ENCODE measurements around the gene ASTN2.

- TF ChIP-seq CTCF (IDR thresholded peaks at IDR 0.05) (no peak), EP300 (IDR thresholded peaks at IDR 0.05) (no peak)
Measured at GRCh38 chr9:116644091-116644688, 770.7 kb downstream of the ASTN2 start.
